Naive thymus-derived CD8-positive, alpha-beta T cell (primary cell): ENCODE data around the gene CHST4. TPM values are rescaled to one million over a fixed set of nuclear protein-coding genes. Genes with fewer than 3 reads are reported as not detected.
"Not testable (repeated sequence)": the region's sequence is repeated elsewhere in the genome, so short reads cannot be mapped to it uniquely, and the experiment has no call there.

ENCODE experiments used
- ATAC-seq, 2 donors: fragments of 150-1000 bp; cut with Tn5 transposase in 1 of 2; sonication (Bioruptor Pico), chemical (Tn5 transposase) in 1 of 2; 1 replicate in 1 of 2; 2 replicates in 1 of 2; pipeline ENCODE4 v1.10.0; 2021; ENCODE audit warnings: mild to moderate bottlenecking in 2 of 2, moderate library complexity in 2 of 2
- POLR2A ChIA-PET: fragments of 350-600 bp; sonication (Branson Sonifier 250); formaldehyde crosslinking; loops from one replicate; lab custom pipeline; 2021; ENCODE audit warnings: antibody characterized with exemption; lab: Charles Lee
- DNase-seq, 10 donors: peaks; one replicate each; pipeline versions ENCODE4 v3.0.0 to v3.0.0-alpha.2; 2020 to 2022
- H3K27ac Mint-ChIP-seq, 10 donors: one replicate each; pipeline ENCODE4 v1.8.0; 2020 to 2022; ENCODE audit warnings: mild to moderate bottlenecking in 10 of 10, mixed read lengths in 10 of 10, moderate library complexity in 4 of 10, inconsistent platforms in 1 of 10
- H3K27me3 Mint-ChIP-seq, 5 donors: one replicate each; pipeline ENCODE4 v1.8.0; 2021 to 2022; ENCODE audit warnings: mixed read lengths in 5 of 5
- H3K36me3 Mint-ChIP-seq, 3 donors: one replicate each; pipeline ENCODE4 v1.8.0; 2020 to 2022; ENCODE audit warnings: mixed read lengths in 3 of 3, mild to moderate bottlenecking in 2 of 3, inconsistent platforms in 1 of 3
- H3K4me1 Mint-ChIP-seq, 4 donors: one replicate each; pipeline ENCODE4 v1.8.0; 2021 to 2022; ENCODE audit warnings: mixed read lengths in 4 of 4
- H3K4me3 Mint-ChIP-seq, 10 donors: one replicate each; pipeline ENCODE4 v1.8.0; 2020 to 2022; ENCODE audit warnings: mild to moderate bottlenecking in 10 of 10, mixed read lengths in 10 of 10, moderate library complexity in 6 of 10, inconsistent platforms in 1 of 10
- H3K9me3 Mint-ChIP-seq, 9 donors: one replicate each; pipeline ENCODE4 v1.8.0; 2020 to 2022; ENCODE audit warnings: mixed read lengths in 9 of 9, mild to moderate bottlenecking in 3 of 9, inconsistent platforms in 1 of 9, moderate library complexity in 1 of 9
- polyA plus RNA-seq, 3 donors: library from polyadenylated mRNA; unstranded; fragments of 300-500 nt; fragmentation: Illumina TruSeq; gene quantifications; one replicate each; pipeline ENCODE4 v1.2.3, GENCODE V29; 2021
- total RNA-seq, 8 experiments: library from RNA in 2 of 8; stranded (reverse) in 2 of 8; gene quantifications; one replicate each; pipeline ENCODE4 v1.2.3 and lab custom pipeline; 2021 to 2026

The CHST4 gene
- total and polyA plus RNA-seq, 5 experiments from 2014 or later, result not detected

GRCh38 chr16:71532366-71532765, 6.1 kb downstream of the CHST4 start:
- Mint-ChIP-seq H3K4me1 (no peaks in the 10 kb centered on the region), H3K36me3 (no peaks in the 10 kb centered on the region), H3K27ac (no peak overlapping the region), H3K27me3 (peaks cover 2 to 13% (median 6%) of the 10 kb centered on the region in 5 donors), H3K4me3 (no peak overlapping the region), H3K9me3 (no peaks in the 10 kb centered on the region)
- POLR2A ChIA-PET, result no interaction called here
- ATAC-seq (no peak), DNase-seq (no peak)

- no peaks in the 10 kb centered on the region for H3K36me3 Mint-ChIP-seq
- no peak overlapping the region for H3K4me3 Mint-ChIP-seq
- H3K4me1 Mint-ChIP-seq, result peaks cover 0 to 7% (median 0%) of the 10 kb centered on the region in 4 donors
- H3K9me3 Mint-ChIP-seq, result no peaks in the 10 kb centered on the region
- H3K27ac Mint-ChIP-seq, result no peak overlapping the region
- ATAC-seq (no peak), DNase-seq (no peak)
- POLR2A ChIA-PET, result no interaction called here
- peaks cover 0 to 3% (median 1%) of the 10 kb centered on the region in 5 donors for H3K27me3 Mint-ChIP-seq
Observed at GRCh38 chr16:71536752-71537499, 10.7 kb downstream of the CHST4 start.

GRCh38 chr16:71537643-71538042, 11.4 kb downstream of the CHST4 start:
- DNase-seq (peak in 6 of 10 donors; percentile 1 to 27 (median 10)), ATAC-seq (peak; percentile 53 to 68)
- no peak overlapping the region for H3K27ac Mint-ChIP-seq
- H3K4me3 Mint-ChIP-seq, result no peak overlapping the region
- H3K36me3 Mint-ChIP-seq, result peaks cover 0 to 2% (median 0%) of the 10 kb centered on the region in 3 donors
- peaks cover 3 to 7% (median 5%) of the 10 kb centered on the region in 4 donors for H3K4me1 Mint-ChIP-seq
- POLR2A ChIA-PET, result no interaction called here
- peaks cover 4 to 9% (median 6%) of the 10 kb centered on the region in 5 donors for H3K27me3 Mint-ChIP-seq
- no peaks in the 10 kb centered on the region for H3K9me3 Mint-ChIP-seq

- ATAC-seq, result peak; percentile 71 to 79
- H3K27me3 Mint-ChIP-seq, result peaks cover 4 to 10% (median 9%) of the 10 kb centered on the region in 5 donors
- peaks cover 0 to 2% (median 0%) of the 10 kb centered on the region in 3 donors for H3K36me3 Mint-ChIP-seq
- no peaks in the 10 kb centered on the region for H3K9me3 Mint-ChIP-seq
- H3K27ac Mint-ChIP-seq, result peak overlapping the region in 1 of 10 donors; percentile 75
- DNase-seq, result peak; percentile 10 to 69 (median 32)
- H3K4me1 Mint-ChIP-seq, result peaks cover 3 to 7% (median 5%) of the 10 kb centered on the region in 4 donors
- no peak overlapping the region for H3K4me3 Mint-ChIP-seq
- POLR2A ChIA-PET, result no interaction called here
Observed at GRCh38 chr16:71542377-71542776, 16.2 kb downstream of the CHST4 start.

GRCh38 chr16:71547168-71547567, 20.9 kb downstream of the CHST4 start:
- ATAC-seq, result no peak
- POLR2A ChIA-PET, result no interaction called here

GRCh38 chr16:71552698-71553503, 26.7 kb downstream of the CHST4 start:
- ATAC-seq, result no peak
- no peak overlapping the region for H3K27ac Mint-ChIP-seq
- H3K4me1 Mint-ChIP-seq, result no peaks in the 10 kb centered on the region
- no peak for DNase-seq
- no peaks in the 10 kb centered on the region for H3K9me3 Mint-ChIP-seq
- peaks cover 0 to 5% (median 3%) of the 10 kb centered on the region in 3 donors for H3K36me3 Mint-ChIP-seq
- POLR2A ChIA-PET, result no interaction called here
- no peak overlapping the region for H3K4me3 Mint-ChIP-seq
- peaks cover 6 to 10% (median 8%) of the 10 kb centered on the region in 5 donors for H3K27me3 Mint-ChIP-seq

More at GRCh38 chr16:71547168-71547567, 20.9 kb downstream of the CHST4 start:
- DNase-seq, result no peak
- Mint-ChIP-seq H3K4me1 (peaks cover 0 to 5% (median 3%) of the 10 kb centered on the region in 4 donors), H3K27me3 (peaks cover 9 to 16% (median 11%) of the 10 kb centered on the region in 5 donors), H3K36me3 (peaks cover 0 to 2% (median 2%) of the 10 kb centered on the region in 3 donors), H3K27ac (no peak overlapping the region), H3K4me3 (no peak overlapping the region), H3K9me3 (no peaks in the 10 kb centered on the region)

GRCh38 chr16:71555230-71555891, 29.1 kb downstream of the CHST4 start:
- POLR2A ChIA-PET, result interaction anchor here (0.7 to 1.6 kb wide), 2 partner anchors 10 to 17 kb away, joined by 3 to 6 read pairs; no protein-coding TSS in a partner anchor
- no peak for ATAC-seq

GRCh38 chr16:71557299-71557698, 31.1 kb downstream of the CHST4 start:
- POLR2A ChIA-PET, result no interaction called here
- DNase-seq (no peak), ATAC-seq (no peak)
- H3K27ac Mint-ChIP-seq, result no peak overlapping the region
- H3K4me1 Mint-ChIP-seq, result no peaks in the 10 kb centered on the region
- peaks cover 0 to 4% (median 0%) of the 10 kb centered on the region in 5 donors for H3K27me3 Mint-ChIP-seq
- H3K36me3 Mint-ChIP-seq, result peaks cover 3 to 9% (median 4%) of the 10 kb centered on the region in 3 donors
- no peak overlapping the region for H3K4me3 Mint-ChIP-seq
- peaks cover 0 to 9% (median 2%) of the 10 kb centered on the region in 9 donors for H3K9me3 Mint-ChIP-seq

More at GRCh38 chr16:71555230-71555891, 29.1 kb downstream of the CHST4 start:
- Mint-ChIP-seq H3K27me3 (peaks cover 0 to 4% (median 0%) of the 10 kb centered on the region in 5 donors), H3K4me1 (no peaks in the 10 kb centered on the region), H3K36me3 (peaks cover 0 to 3% (median 3%) of the 10 kb centered on the region in 3 donors), H3K9me3 (peaks cover 0 to 1% (median 0%) of the 10 kb centered on the region in 9 donors), H3K4me3 (no peak overlapping the region), H3K27ac (no peak overlapping the region)
- DNase-seq, result no peak

GRCh38 chr16:71557954-71558582, 31.8 kb downstream of the CHST4 start:
- H3K4me3 Mint-ChIP-seq, result no peak overlapping the region
- DNase-seq (no peak), ATAC-seq (no peak)
- H3K27me3 Mint-ChIP-seq, result peaks cover 0 to 4% (median 0%) of the 10 kb centered on the region in 5 donors
- H3K9me3 Mint-ChIP-seq, result peaks cover 0 to 16% (median 3%) of the 10 kb centered on the region in 9 donors
- POLR2A ChIA-PET, result no interaction called here
- no peak overlapping the region for H3K27ac Mint-ChIP-seq
- H3K4me1 Mint-ChIP-seq, result no peaks in the 10 kb centered on the region
- H3K36me3 Mint-ChIP-seq, result peaks cover 3 to 15% (median 4%) of the 10 kb centered on the region in 3 donors

GRCh38 chr16:71559855-71560254, 33.6 kb downstream of the CHST4 start:
- DNase-seq (no peak), ATAC-seq (no peak)
- H3K4me3 Mint-ChIP-seq, result no peak overlapping the region
- peaks cover 0 to 16% (median 3%) of the 10 kb centered on the region in 9 donors for H3K9me3 Mint-ChIP-seq
- POLR2A ChIA-PET, result no interaction called here
- no peak overlapping the region for H3K27ac Mint-ChIP-seq
- peaks cover 0 to 15% (median 4%) of the 10 kb centered on the region in 3 donors for H3K36me3 Mint-ChIP-seq
- peaks cover 5 to 10% (median 8%) of the 10 kb centered on the region in 4 donors for H3K4me1 Mint-ChIP-seq
- H3K27me3 Mint-ChIP-seq, result peaks cover 0 to 4% (median 0%) of the 10 kb centered on the region in 5 donors

GRCh38 chr16:71561886-71562285, 35.7 kb downstream of the CHST4 start:
- Mint-ChIP-seq H3K36me3 (peaks cover 0 to 12% (median 4%) of the 10 kb centered on the region in 3 donors), H3K9me3 (peaks cover 0 to 16% (median 3%) of the 10 kb centered on the region in 9 donors), H3K4me1 (peaks cover 11 to 25% (median 18%) of the 10 kb centered on the region in 4 donors)
- DNase-seq, H3K27me3 Mint-ChIP-seq, H3K27ac Mint-ChIP-seq, POLR2A ChIA-PET, H3K4me3 Mint-ChIP-seq, ATAC-seq: not testable (repeated sequence)
